Heart left ventricle (tissue), 13 donors: Measurements from ENCODE around the gene SMIM44.

Source experiments
- CTCF ChIP-seq, 12 donors: fragments of 200-600 bp; sonication (generic) in 4 of 12; IDR thresholded peaks; one replicate each; pipeline versions ENCODE4 v1.5.0 to v1.8.0; 2018 to 2022; ENCODE audit warnings: antibody characterized with exemption in 12 of 12, mild to moderate bottlenecking in 5 of 12
- POLR2A ChIP-seq, 2 donors: fragments of 450-650 bp; IDR thresholded peaks; one replicate each; pipeline ENCODE4 v1.6.1; 2017; ENCODE audit warnings: antibody characterized with exemption in 2 of 2, mild to moderate bottlenecking in 2 of 2, moderate library complexity in 2 of 2
- donor health status: ischemic (EF 13 %, LVEDD 7.1; RV severe dilation, severe dysfunction).
- donor health status: DM: no; HTN: yes; CAD: no.
- donor health status: DM: no; HTN: no; CAD: no.
- donor health status: ischemic (EF 25% LVEDD 6.9; RV normal size, moderate dysfunction).
- donor health status: ischemic (EF 25% LVEDD 5.7; RV mildly dilated, moderate dysfunction).
- donor health status: ischemic (EF 35%, LVEDD 5.7; RV mildly dilated, moderate dysfunction).
- donor health status: nonischemic (EF 11% LVEDD 7.7; RV severe dilation, severe dysfunction).
- donor health status: DM: yes; HTN: yes; CAD: no.
- donor health status: PGD.
- donor health status: ischemic (EF 29% LVEDD 5.4; RV normal size, mild dysfunction).
- donor health status: nonischemic (EF 23%, LVEDD 6.1; RV moderate dilation, normal function).

GRCh38 chr19:3522421-3523360 lies 39.5 kb upstream of the SMIM44 start:
- no peak for TF ChIP-seq CTCF (IDR thresholded peaks at IDR 0.05)
- no peak for TF ChIP-seq POLR2A (IDR thresholded peaks at IDR 0.05)
